Skeletal muscle satellite cell (primary cell): ENCODE data around the gene ZNF219.
A peak's percentile ranks its signal among the peaks of the same experiment; 100 is the strongest.

Experiments
- H3K27me3 ChIP-seq: 2 replicates; pipeline ENCODE4 v1.7.0; 2013; ENCODE audit warnings: low read length; ENCODE audit not compliant: control insufficient read depth, insufficient read depth
- H3K36me3 ChIP-seq: 2 replicates; pipeline ENCODE4 v1.7.0; 2013; ENCODE audit warnings: mild to moderate bottlenecking, control low read depth, low read length; ENCODE audit not compliant: insufficient read depth
- H3K4me1 ChIP-seq: 2 replicates; pipeline ENCODE4 v1.7.0; 2013; ENCODE audit warnings: low read length; ENCODE audit not compliant: control insufficient read depth, insufficient read depth
- H3K4me2 ChIP-seq: 2 replicates; pipeline ENCODE4 v1.7.0; 2013; ENCODE audit warnings: mild to moderate bottlenecking, low read length
- H3K4me3 ChIP-seq: 2 replicates; pipeline ENCODE4 v1.7.0; 2013; ENCODE audit warnings: low read length
- H3K9ac ChIP-seq: 2 replicates; pipeline ENCODE4 v1.7.0; 2013; ENCODE audit warnings: mild to moderate bottlenecking, low read depth, low read length, moderate library complexity
- H3K9me3 ChIP-seq: replicated peaks from 2 replicates; pipeline ENCODE4 v1.7.0; 2013; ENCODE audit warnings: mild to moderate bottlenecking, control low read depth, low read length

The ZNF219 gene

DNA sequence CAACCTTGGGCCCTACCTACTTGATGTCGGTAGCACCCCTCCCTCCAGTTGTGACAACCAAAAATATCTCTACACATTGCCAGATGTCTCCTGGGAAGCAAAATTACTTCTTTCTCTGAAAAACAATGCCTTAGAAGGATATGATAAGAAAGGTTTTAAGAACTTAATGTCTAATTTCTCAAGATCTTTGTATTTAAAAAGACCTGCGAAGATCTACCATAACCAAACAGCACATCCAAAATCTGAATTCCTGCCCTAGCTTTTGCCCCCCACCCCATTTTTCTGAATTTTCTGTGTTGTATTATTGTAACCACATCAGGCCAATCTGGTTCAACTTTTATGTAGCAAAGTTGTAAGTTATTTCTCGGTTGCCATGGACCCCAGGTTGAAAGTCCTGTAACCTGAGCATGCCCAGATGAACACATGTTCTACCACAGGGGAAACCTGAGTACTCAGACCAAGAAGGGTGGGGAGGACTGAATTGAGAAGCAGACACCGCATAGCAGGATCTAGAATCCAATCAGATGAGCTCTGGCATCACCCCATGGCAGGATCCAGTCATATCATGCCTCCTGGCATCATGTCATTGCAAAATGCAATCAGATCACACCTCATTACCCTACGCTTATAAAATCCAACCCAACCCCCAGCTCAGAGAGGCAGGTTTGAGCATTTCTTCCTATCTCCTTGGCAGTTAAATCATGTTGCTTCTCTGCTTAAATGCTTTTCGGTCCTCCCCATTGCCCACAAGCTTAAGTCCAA, 11.1 kb upstream of the ZNF219 start:
- Histone ChIP-seq H3K4me2 (no peak overlapping the region), H3K27me3 (peaks cover 8% of the 10 kb centered on the region), H3K4me1 (peaks cover 14% of the 10 kb centered on the region), H3K9ac (no peak overlapping the region), H3K4me3 (no peak overlapping the region), H3K36me3 (no peaks in the 10 kb centered on the region), H3K9me3 (no peaks in the 10 kb centered on the region)

DNA sequence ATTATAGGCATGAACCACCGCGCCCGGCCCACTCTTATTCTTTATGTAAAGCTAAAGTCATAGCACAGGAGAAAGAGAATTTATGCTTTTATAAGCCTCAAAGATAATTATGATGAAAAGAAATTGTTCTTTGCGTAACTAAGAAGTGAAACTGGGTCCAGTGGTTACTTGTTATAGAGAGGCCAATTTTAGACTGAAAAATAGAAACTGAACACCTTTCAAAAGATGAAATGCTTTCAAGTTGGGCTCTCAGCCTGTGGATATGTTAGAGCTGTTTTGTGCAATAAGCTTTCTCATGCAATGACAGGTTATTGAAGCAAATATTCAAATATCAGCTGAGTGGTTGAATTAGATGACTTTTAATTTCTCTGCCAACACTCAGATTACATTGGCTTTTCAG, 10.3 kb upstream of the ZNF219 start:
- H3K4me1 ChIP-seq, result peaks cover 18% of the 10 kb centered on the region
- no peaks in the 10 kb centered on the region for H3K9me3 ChIP-seq
- H3K36me3 ChIP-seq, result no peaks in the 10 kb centered on the region

DNA sequence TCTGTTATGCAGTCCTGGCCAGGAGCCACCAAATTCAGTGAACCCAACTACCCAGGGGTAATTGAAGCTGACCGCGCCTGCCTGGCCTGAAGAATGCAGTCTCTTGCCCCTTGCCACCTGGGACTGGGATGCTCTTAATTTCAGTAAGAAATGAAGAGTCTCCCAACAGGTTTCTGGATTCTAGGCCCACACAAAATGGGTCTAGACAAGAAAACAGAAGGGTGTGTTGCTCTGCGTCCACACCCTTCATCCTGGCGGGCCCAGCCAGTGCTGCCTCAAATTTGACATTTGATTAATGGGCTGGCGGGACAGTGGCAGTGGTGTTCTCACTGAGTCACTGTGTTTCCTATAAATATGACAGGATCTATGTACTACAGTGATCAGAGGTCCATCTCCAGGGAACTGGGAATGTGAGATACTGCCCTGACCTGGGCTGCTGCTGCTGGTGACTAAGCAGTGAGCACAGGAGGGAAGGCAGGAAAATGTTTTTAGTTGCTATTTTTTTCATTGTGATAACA, 8.9 kb upstream of the ZNF219 start:
- no peak overlapping the region for H3K4me3 ChIP-seq
- H3K4me1 ChIP-seq, result peaks cover 29% of the 10 kb centered on the region
- H3K9me3 ChIP-seq, result no peaks in the 10 kb centered on the region
- H3K27me3 ChIP-seq, result peaks cover 8% of the 10 kb centered on the region
- no peak overlapping the region for H3K9ac ChIP-seq
- H3K4me2 ChIP-seq, result no peak overlapping the region
- H3K36me3 ChIP-seq, result no peaks in the 10 kb centered on the region

More for the DNA sequence above, 10.3 kb upstream of the ZNF219 start:
- H3K27me3 ChIP-seq, result peaks cover 8% of the 10 kb centered on the region
- no peak overlapping the region for H3K9ac ChIP-seq
- H3K4me3 ChIP-seq, result no peak overlapping the region
- H3K4me2 ChIP-seq, result no peak overlapping the region

DNA sequence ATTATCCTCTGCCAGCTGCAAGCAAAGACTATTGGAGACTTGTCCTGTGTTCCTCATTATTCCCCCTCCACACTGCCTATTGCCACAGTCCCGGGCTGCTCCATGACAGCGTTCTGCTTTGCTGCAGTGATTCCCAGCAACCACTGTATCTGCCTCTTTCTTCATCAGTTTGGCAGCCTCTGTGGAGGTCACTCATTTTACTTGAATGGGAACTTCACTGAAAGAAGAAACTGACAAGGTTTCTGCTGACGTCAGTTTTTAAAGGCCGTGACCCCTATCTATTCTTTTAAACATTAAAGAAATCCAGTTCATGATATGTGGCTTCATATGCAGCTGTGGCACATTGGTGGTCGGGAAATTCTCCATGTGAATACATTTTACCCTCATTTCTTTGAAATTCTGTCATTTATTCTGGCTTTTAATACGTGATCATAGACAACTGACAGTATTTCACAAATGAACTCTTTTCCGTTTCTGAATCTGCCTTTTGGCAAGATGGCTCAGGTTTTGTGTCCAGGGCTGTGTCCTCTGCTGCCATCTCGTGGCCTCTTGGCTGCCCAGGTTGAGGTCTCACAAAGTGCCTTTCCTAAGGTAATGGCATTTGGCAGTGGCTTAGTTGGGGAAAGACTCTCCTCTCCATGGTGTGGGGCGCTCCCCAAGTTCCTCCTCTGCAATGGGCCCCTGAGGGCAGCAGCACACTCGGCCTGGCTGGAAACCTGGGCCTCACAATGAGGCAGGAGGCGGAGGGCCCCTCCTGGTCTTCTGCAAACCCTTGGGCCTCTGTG, 8.2 kb upstream of the ZNF219 start:
- peaks cover 8% of the 10 kb centered on the region for H3K27me3 ChIP-seq
- H3K9me3 ChIP-seq, result no peaks in the 10 kb centered on the region
- peak overlapping the region; percentile 24 for H3K4me3 ChIP-seq
- H3K36me3 ChIP-seq, result no peaks in the 10 kb centered on the region
- peaks cover 35% of the 10 kb centered on the region for H3K4me1 ChIP-seq
- H3K9ac ChIP-seq, result peak overlapping the region; percentile 18
- peak overlapping the region; percentile 63 for H3K4me2 ChIP-seq

DNA sequence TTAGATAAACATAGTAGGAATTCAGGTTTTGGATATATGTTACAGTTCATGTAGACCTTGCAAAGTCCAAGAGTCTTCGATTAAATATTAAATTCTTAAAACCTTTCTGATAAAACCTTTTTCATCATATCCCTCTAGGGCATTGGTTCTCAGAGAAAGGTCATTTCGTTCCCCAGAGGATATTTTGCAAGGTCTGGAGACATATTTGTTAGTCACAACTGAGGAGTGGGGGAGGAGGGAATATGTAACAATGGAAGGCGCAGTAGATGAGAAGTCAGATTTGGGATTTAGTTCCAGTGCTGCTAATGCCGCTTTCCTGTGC, 7.7 kb upstream of the ZNF219 start:
- Histone ChIP-seq H3K4me1 (peaks cover 35% of the 10 kb centered on the region), H3K9ac (peak overlapping the region; percentile 18), H3K36me3 (no peaks in the 10 kb centered on the region), H3K27me3 (peaks cover 8% of the 10 kb centered on the region), H3K4me3 (peak overlapping the region; percentile 24), H3K9me3 (no peaks in the 10 kb centered on the region), H3K4me2 (peak overlapping the region; percentile 63)

DNA sequence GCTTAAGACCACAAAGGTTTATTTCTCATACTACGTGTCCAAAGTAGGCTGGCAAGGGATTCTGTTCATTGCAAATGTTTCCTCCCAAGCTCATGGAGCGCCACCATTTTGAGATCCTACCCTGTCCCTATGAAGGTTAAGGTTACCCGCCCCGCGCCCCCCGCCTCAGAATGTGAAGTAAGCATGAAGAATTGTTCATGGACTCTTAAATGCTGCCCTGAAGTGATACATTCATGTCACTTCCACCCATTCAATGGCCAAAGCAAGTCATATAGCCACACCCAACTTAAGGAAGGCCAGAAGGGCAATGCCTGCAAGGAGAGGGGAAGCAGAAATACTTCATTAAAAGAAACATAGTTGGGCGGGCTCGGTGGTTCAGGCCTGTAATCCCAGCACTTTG, 6.6 kb upstream of the ZNF219 start:
- peaks cover 35% of the 10 kb centered on the region for H3K4me1 ChIP-seq
- H3K36me3 ChIP-seq, result no peaks in the 10 kb centered on the region
- H3K4me3 ChIP-seq, result no peak overlapping the region
- H3K9ac ChIP-seq, result peak overlapping the region; percentile 98
- no peak overlapping the region for H3K4me2 ChIP-seq
- no peaks in the 10 kb centered on the region for H3K9me3 ChIP-seq
- peaks cover 6% of the 10 kb centered on the region for H3K27me3 ChIP-seq

DNA sequence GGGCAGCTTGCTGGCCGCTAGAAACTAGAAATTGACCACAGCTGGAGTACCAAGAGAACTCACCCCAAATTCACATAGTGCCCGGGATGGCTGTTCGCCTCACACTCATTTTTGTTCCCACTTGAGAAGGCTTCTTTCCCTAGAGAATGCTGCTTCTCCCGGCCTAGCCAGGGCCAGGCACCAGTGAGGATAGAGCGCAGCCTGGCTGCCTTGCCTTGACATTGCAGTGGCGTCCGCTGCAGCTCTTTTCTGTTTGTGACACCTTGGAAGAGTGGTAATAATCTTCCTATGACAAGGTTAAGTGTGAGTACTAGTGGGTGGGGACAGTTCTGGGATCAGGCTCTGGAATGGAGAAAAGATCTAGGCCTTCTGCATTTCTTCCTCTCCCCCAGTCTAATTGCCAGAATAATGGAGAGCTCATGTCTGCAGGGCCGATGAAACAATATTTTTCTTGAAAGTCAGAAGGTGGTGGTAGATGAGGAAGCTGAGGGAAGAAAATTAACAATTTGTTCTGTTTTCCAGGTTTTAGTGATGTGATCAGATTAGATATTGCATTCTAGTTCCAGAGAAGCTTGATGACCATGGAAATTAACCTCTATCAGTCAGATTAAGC, 6.1 kb upstream of the ZNF219 start:
- peaks cover 37% of the 10 kb centered on the region for H3K4me1 ChIP-seq

DNA sequence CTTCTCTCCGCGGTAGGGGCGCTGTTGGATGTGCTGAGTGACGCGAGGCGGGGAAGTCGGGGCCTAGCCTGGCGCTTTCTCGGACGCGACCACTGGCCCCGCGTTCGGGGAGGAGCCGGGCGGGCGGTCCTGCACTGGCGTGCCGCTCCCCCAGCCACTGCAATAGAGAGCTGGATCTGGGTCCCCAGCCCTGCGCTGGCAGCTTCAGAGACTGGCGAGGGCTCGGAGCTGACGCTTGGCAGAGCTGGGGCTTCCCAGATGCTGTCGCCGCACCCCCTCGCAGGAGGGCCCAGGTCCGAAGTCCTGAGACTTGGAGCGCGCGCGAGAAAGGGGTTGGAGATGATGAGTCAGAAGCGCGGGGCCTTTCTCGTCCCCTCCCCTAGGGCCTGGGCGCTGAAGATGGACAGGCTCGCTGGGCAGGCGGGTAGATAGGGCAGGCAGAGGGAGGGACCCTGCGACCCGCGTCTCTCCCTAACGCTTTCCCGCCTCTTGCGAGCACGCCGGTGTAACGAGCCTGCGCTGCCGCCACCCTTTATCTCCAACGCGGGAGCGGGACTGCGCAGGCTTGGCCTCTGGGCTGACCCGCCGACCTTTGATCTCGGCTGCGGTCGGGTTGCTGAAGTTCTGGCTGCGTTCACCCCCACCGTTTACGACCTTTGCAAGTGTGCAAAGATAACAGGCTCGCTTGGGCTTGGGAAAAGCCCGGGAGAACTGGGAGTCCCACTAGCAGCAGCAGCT, 5.4 kb upstream of the ZNF219 start:
- peaks cover 43% of the 10 kb centered on the region for H3K4me1 ChIP-seq
- peak overlapping the region; percentile 96 for H3K4me2 ChIP-seq
- peak overlapping the region; percentile 86 for H3K4me3 ChIP-seq
- no peaks in the 10 kb centered on the region for H3K36me3 ChIP-seq
- H3K9me3 ChIP-seq, result no peaks in the 10 kb centered on the region
- H3K9ac ChIP-seq, result peak overlapping the region; percentile 98
- H3K27me3 ChIP-seq, result no peaks in the 10 kb centered on the region

More for the DNA sequence above, 6.1 kb upstream of the ZNF219 start:
- no peaks in the 10 kb centered on the region for H3K9me3 ChIP-seq
- H3K36me3 ChIP-seq, result no peaks in the 10 kb centered on the region
- H3K27me3 ChIP-seq, result peaks cover under 1% of the 10 kb centered on the region
- H3K4me3 ChIP-seq, result peak overlapping the region; percentile 86
- peak overlapping the region; percentile 96 for H3K4me2 ChIP-seq
- peak overlapping the region; percentile 98 for H3K9ac ChIP-seq

DNA sequence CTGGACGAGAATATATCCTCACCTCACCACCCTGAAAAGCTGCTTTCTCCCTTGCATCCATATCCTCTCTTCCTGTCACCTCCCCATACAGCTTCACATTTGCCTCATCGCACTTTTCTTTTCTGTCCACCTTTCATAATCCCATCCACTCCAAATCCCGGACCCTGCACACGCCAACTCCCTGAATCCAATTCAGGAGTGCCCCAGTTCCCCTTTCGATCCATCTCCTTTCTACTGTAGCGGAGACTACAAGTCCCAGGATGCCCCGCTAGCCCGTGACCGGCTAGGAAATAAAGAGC, 4.9 kb upstream of the ZNF219 start:
- Histone ChIP-seq H3K9me3 (no peaks in the 10 kb centered on the region), H3K36me3 (no peaks in the 10 kb centered on the region), H3K4me2 (peak overlapping the region; percentile 96), H3K4me1 (peaks cover 44% of the 10 kb centered on the region), H3K27me3 (no peaks in the 10 kb centered on the region), H3K4me3 (peak overlapping the region; percentile 86), H3K9ac (peak overlapping the region; percentile 98)

DNA sequence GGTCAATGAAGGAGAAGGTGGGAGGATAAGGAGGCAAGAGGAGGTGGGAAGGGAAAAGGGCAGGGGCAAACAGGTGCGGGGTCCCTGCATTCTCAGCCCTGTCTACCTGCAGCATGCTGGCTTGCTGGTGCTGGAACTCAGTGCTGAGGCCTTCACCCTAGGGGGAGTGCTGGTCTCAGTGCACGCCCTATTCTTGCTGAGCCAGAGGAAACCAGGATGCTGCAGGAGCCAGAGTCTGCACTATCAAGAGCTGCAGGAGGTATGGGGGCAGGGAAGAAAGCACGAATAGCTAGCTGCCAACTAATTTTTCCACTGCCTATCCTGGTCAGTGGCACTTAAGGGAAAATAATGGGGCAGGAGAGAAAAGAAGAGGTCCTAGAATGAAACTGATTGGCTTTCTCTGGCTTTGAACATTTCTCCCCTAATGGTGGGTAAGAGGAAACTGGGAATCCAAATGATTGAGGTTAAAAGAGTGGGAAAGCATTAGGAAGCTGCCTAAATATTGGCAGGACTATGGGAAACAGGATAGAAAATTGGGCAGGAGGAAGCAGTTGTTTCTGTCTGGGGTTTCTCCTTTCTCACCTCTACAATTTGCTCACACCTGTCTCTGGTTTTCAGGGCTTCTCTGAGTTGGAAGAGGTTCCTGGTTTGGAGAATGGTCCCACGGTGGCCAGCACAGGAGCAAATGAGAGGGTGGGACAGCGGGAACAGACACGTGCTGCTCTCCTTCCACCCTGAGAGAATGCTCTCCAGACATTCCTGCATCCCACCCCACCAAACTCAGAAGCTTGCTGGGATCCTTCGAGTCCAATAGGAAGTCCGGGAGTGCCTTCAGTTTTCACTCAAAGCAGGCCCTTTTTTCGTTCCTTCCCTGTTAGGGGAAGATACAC, 4.3 kb upstream of the ZNF219 start:
- Histone ChIP-seq H3K4me3 (peak overlapping the region; percentile 86), H3K9ac (peak overlapping the region; percentile 98), H3K4me2 (peak overlapping the region; percentile 96), H3K27me3 (no peaks in the 10 kb centered on the region), H3K36me3 (no peaks in the 10 kb centered on the region), H3K4me1 (peaks cover 44% of the 10 kb centered on the region), H3K9me3 (no peaks in the 10 kb centered on the region)
